K562 (cell line): Measurements from ENCODE around the gene MKNK1. TPM values are rescaled to one million over a fixed set of nuclear protein-coding genes. Genes with fewer than 3 reads are reported as not detected.

ENCODE experiments used
- ATF1 ChIP-seq, 2 experiments: fragments of 450-650 bp in 1 of 2; IDR thresholded peaks; 2 replicates each; pipeline ENCODE4 v1.6.1; 2016; ENCODE audit warnings: missing compliant biosample characterization in 1 of 2, missing genetic modification characterization in 1 of 2
- CSDE1 ChIP-seq, 2 experiments: fragments of 450-650 bp; IDR thresholded peaks; 2 replicates each; pipeline ENCODE4 v1.6.1; 2016; ENCODE audit warnings: mild to moderate bottlenecking in 1 of 2
- CTBP1 ChIP-seq: fragments of 450-650 bp; IDR thresholded peaks from 2 replicates; pipeline ENCODE4 v1.6.1; 2016; ENCODE audit warnings: borderline replicate concordance
- ELF4 ChIP-seq: fragments of 450-650 bp; formaldehyde crosslinking; IDR thresholded peaks from 2 replicates; pipeline ENCODE4 v1.4.0; 2022; ENCODE audit warnings: missing genetic modification characterization
- FOS ChIP-seq: IDR thresholded peaks from 3 replicates; pipeline ENCODE4 v1.6.1; 2011; ENCODE audit not compliant: insufficient read length; ENCODE audit errors: extremely low read depth
- FOXJ2 ChIP-seq: fragments of 200-800 bp; sonication (Bioruptor generic); IDR thresholded peaks from 2 replicates; pipeline ENCODE4 v1.6.1; 2016; ENCODE audit warnings: missing genetic modification characterization, missing compliant biosample characterization
- GATAD2A ChIP-seq: fragments of 450-650 bp; IDR thresholded peaks from 2 replicates; pipeline ENCODE4 v1.6.1; 2017
- IRF2 ChIP-seq: sonication (generic); formaldehyde crosslinking; IDR thresholded peaks from 2 replicates; pipeline ENCODE4 v1.8.1; 2022; ENCODE audit warnings: mild to moderate bottlenecking, missing genetic modification reagents
- LCOR ChIP-seq: sonication (generic); formaldehyde crosslinking; IDR thresholded peaks from 2 replicates; pipeline ENCODE4 v1.8.0; 2022; ENCODE audit warnings: mild to moderate bottlenecking, missing genetic modification reagents
- RAD21 ChIP-seq, 2 experiments: fragments of 250-450 bp in 1 of 2; fragments of 450-650 bp in 1 of 2; sonication (Bioruptor Pico) in 1 of 2; formaldehyde crosslinking in 1 of 2; IDR thresholded peaks in 1 of 2; conservative IDR thresholded peaks in 1 of 2; 2 replicates each; pipeline versions ENCODE4 v1.4.0 to v1.8.0; 2020 to 2022; ENCODE audit warnings: mild to moderate bottlenecking in 2 of 2, moderate library complexity in 1 of 2
- SMARCE1 ChIP-seq: fragments of 450-650 bp; IDR thresholded peaks from 2 replicates; pipeline ENCODE4 v1.7.1; 2016; ENCODE audit warnings: mild to moderate bottlenecking
- SP1 ChIP-seq: sonication (generic); formaldehyde crosslinking; IDR thresholded peaks from 2 replicates; pipeline ENCODE4 v1.8.1; 2022; ENCODE audit warnings: mild to moderate bottlenecking, missing genetic modification reagents
- STAG1 ChIP-seq: sonication (generic); formaldehyde crosslinking; IDR thresholded peaks from 2 replicates; pipeline ENCODE4 v1.5.0; 2020; ENCODE audit warnings: missing genetic modification reagents, borderline replicate concordance
- THRAP3 ChIP-seq: fragments of 450-650 bp; IDR thresholded peaks from 2 replicates; pipeline ENCODE4 v1.6.1; 2016; ENCODE audit warnings: mild to moderate bottlenecking, inconsistent platforms, borderline replicate concordance
- ZEB2 ChIP-seq: fragments of 450-650 bp; IDR thresholded peaks from 2 replicates; pipeline ENCODE4 v1.6.1; 2016
- ZNF143 ChIP-seq: sonication (generic); formaldehyde crosslinking; IDR thresholded peaks from 2 replicates; pipeline ENCODE4 v1.9.0; 2022; ENCODE audit warnings: mild to moderate bottlenecking, missing genetic modification reagents
- ZNF766 ChIP-seq: fragments of 200-800 bp; sonication (Bioruptor generic); conservative IDR thresholded peaks from 2 replicates; pipeline ENCODE4 v1.6.1; 2016; ENCODE audit warnings: missing genetic modification characterization, missing compliant biosample characterization
- polyA plus RNA-seq, 8 experiments: library from polyadenylated mRNA; depleted of rRNA in 4 of 8; stranded (reverse) in 5 of 8; unstranded in 3 of 8; fragments of >200 nt; fragmentation: Nextera tagmentation in 2 of 8; fragmentation: Illumina TruSeq in 1 of 8; extraction: Ambion mirVana in 2 of 8; extraction: Trizol in 1 of 8; gene quantifications; 2 replicates each; pipeline versions ENCODE4 v1.2.1 to v1.2.3, GENCODE V29; 2011 to 2014; ENCODE audit warnings: inconsistent platforms in 1 of 8, missing spikeins in 1 of 8
- total RNA-seq, 7 experiments: library from RNA; depleted of rRNA in 6 of 7; stranded (reverse); fragments of >200 nt in 6 of 7; fragmentation: Illumina TruSeq in 2 of 7; extraction: Trizol in 2 of 7; gene quantifications; 2 replicates each; pipeline versions ENCODE4 v1.2.1 to v1.2.3, GENCODE V29; 2011 to 2021; ENCODE audit warnings: low replicate concordance in 1 of 7
- TF ChIP-seq, protein P1 (sequence below), 2 experiments: fragments of 250-450 bp in 1 of 2; fragments of 450-650 bp in 1 of 2; sonication (Bioruptor Pico) in 1 of 2; IDR thresholded peaks; 2 replicates each; pipeline versions ENCODE4 v1.6.1 to v1.8.0; 2016 to 2021; ENCODE audit warnings: mild to moderate bottlenecking in 2 of 2, moderate library complexity in 2 of 2, missing compliant biosample characterization in 1 of 2, missing genetic modification characterization in 1 of 2
- TF ChIP-seq, protein P2 (sequence below): fragments of 450-650 bp; formaldehyde crosslinking; conservative IDR thresholded peaks from 2 replicates; pipeline ENCODE4 v1.4.0; 2022; ENCODE audit warnings: mild to moderate bottlenecking, missing genetic modification characterization

MKNK1 gene
- total and polyA plus RNA-seq, 9 of the 15 experiments (the other 6 are each of a cell fraction or from before 2014, with no cell fraction given), result 27.7 to 51.3 (median 43.7) TPM

DNA sequence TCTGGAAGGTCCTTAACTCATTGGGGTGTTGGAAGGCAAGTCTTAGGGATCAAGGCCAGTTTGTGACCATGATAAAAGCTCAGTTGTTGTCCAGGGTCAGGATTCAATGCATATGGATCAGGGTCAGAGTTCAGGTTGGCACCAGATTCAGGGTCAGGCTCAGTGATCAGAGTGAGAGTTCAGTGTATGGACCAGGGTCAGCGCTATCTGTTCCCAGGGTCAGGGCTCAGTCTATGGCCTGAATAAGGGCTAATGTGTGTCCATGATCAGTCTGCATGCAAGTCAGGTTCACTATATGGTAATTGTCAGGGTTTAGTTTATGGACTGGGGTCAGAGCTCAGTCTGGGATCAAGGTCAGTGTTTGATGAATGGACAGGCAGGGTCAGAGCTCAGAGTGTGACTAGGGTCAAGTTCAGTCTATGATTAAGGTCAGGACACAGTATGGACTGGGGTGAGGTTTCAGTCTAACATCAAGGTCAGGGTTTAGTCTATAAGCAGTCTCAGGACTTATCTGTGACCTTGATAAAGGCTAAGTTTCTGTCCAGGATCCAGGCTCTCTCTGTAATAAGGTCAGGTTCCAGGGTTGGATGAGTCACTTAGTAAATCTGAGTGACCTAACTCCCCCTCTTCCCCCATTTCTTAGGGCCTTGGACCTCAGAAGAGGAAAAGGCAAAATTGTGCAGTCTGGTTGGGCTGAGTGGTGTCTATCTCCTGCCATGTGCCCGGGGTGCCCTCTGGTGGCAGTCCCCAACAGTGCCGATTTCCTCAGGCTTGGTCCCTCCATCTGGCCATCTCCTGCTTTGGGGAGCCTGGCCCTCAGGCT lies 76.4 kb downstream of the MKNK1 start (continued):
- TF ChIP-seq SMARCE1 (peak; percentile 85), IRF2 (CRISPR knock-in tag) (no peak), GATAD2A (peak; percentile 52; the same call in 1 of the 2 replicates), STAG1 (CRISPR knock-in tag) (peak; percentile 96), SP1 (CRISPR knock-in tag) (peak; percentile 29; the same call in 1 of the 2 replicates), ATF1 (CRISPR knock-in tag; IDR thresholded peaks at IDR 0.05) (no peak), ATF1 (tag; IDR thresholded peaks at IDR 0.05) (peak; percentile 42; the same call in 1 of the 2 replicates), CTBP1 (peak; percentile 82), RAD21 (CRISPR knock-in tag; conservative IDR thresholded peaks at IDR 0.05 in 1 of 2, IDR thresholded peaks at IDR 0.05 in 1 of 2) (peak; percentile 100), ELF4 (CRISPR knock-in tag) (no peak), FOXJ2 (no peak), ZNF766 (0 out of 2 replicates have a peak, but pooled peaks have one; percentile 48), FOS (peak; percentile 64), ZEB2 (peak; percentile 76), CSDE1 (IDR thresholded peaks at IDR 0.05) (0 out of 4 replicates have a peak, but pooled peaks of 1 of the 2 experiments have one; percentile 58), LCOR (CRISPR knock-in tag) (peak; percentile 85), ZNF143 (CRISPR knock-in tag) (peak; percentile 11; the same call in 1 of the 2 replicates), THRAP3 (peak; percentile 44; the same call in 1 of the 2 replicates)
- TF ChIP-seq, protein P1, sequence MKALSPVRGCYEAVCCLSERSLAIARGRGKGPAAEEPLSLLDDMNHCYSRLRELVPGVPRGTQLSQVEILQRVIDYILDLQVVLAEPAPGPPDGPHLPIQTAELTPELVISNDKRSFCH (CRISPR knock-in tag; IDR thresholded peaks at IDR 0.05), result no peak
- TF ChIP-seq, protein P1 (tag; IDR thresholded peaks at IDR 0.05), result peak; percentile 67; the same call in 1 of the 2 replicates
- TF ChIP-seq, protein P2, sequence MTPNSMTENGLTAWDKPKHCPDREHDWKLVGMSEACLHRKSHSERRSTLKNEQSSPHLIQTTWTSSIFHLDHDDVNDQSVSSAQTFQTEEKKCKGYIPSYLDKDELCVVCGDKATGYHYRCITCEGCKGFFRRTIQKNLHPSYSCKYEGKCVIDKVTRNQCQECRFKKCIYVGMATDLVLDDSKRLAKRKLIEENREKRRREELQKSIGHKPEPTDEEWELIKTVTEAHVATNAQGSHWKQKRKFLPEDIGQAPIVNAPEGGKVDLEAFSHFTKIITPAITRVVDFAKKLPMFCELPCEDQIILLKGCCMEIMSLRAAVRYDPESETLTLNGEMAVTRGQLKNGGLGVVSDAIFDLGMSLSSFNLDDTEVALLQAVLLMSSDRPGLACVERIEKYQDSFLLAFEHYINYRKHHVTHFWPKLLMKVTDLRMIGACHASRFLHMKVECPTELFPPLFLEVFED (CRISPR knock-in tag), result 0 out of 2 replicates have a peak, but pooled peaks have one; percentile 46
